C4-2B (cell line): Measurements from ENCODE around the gene GMFB.

Experiments used
- H3K27ac ChIP-seq: fragments of 450-650 bp; 2 replicates; pipeline ENCODE4 v1.5.1; 2017
- CTCF ChIP-seq: fragments of 450-650 bp; conservative IDR thresholded peaks from 2 replicates; pipeline ENCODE4 v1.5.1; 2017; ENCODE audit warnings: mild to moderate bottlenecking
- ZFX ChIP-seq: fragments of 450-650 bp; IDR thresholded peaks from 2 replicates; pipeline ENCODE4 v1.6.1; 2017

The GMFB gene

GRCh38 chr14:54488646-54489317 is at the start of gene GMFB:
GMFB (minus strand) TSS chr14:54488980; CDS start chr14:54488927, 53 bp downstream.
- TF ChIP-seq ZFX, result peak; percentile 70
- TF ChIP-seq CTCF, result peak; percentile 58

GRCh38 chr14:54538055-54538454 is 49.3 kb upstream of the GMFB start:
- TF ChIP-seq CTCF (no peak), ZFX (no peak)
- peak overlapping the region; percentile 63; the same call in 1 of the 2 replicates for H3K27ac ChIP-seq

More at GRCh38 chr14:54488646-54489317, at the start of gene GMFB:
- H3K27ac ChIP-seq, result peak within 1 kb of the TSS; percentile 97

- peak overlapping the region; percentile 63; the same call in 1 of the 2 replicates for H3K27ac ChIP-seq
- no peak for TF ChIP-seq ZFX
- no peak for TF ChIP-seq CTCF
Measured at GRCh38 chr14:54537651-54538050, 48.9 kb upstream of the GMFB start.

GRCh38 chr14:54535646-54536045 is 46.9 kb upstream of the GMFB start:
- TF ChIP-seq CTCF (no peak), ZFX (no peak)
- no peak overlapping the region for H3K27ac ChIP-seq

GRCh38 chr14:54535126-54535525 is 46.3 kb upstream of the GMFB start:
- TF ChIP-seq CTCF, result no peak
- TF ChIP-seq ZFX, result no peak
- no peak overlapping the region for H3K27ac ChIP-seq

GRCh38 chr14:54533100-54533499 is 44.3 kb upstream of the GMFB start:
- TF ChIP-seq CTCF (no peak), ZFX (no peak)
- no peak overlapping the region for H3K27ac ChIP-seq

GRCh38 chr14:54532111-54533012 is 43.6 kb upstream of the GMFB start:
- no peak overlapping the region for H3K27ac ChIP-seq

More at GRCh38 chr14:54532111-54533012, 43.6 kb upstream of the GMFB start:
- TF ChIP-seq ZFX (no peak), CTCF (no peak)
